Keratinocyte (primary cell): Measurements from ENCODE around the gene ATN1.
"Not testable (repeated sequence)": the region's sequence is repeated elsewhere in the genome, so short reads cannot be mapped to it uniquely, and the experiment has no call there.

Experiments
- CTCF ChIP-seq, 3 experiments: IDR thresholded peaks in 1 of 3; conservative IDR thresholded peaks in 1 of 3; optimal IDR thresholded peaks in 1 of 3; 2 replicates in 2 of 3; 3 replicates in 1 of 3; pipeline versions ENCODE3 to v1.5.1; 2011; ENCODE audit warnings: low read length in 3 of 3, mild to moderate bottlenecking in 3 of 3, moderate library complexity in 2 of 3, control low read depth in 1 of 3, inconsistent platforms in 1 of 3; ENCODE audit not compliant: insufficient read depth in 2 of 3; ENCODE audit errors: extremely low read depth in 1 of 3
- EZH2 ChIP-seq: IDR thresholded peaks from one replicate; pipeline ENCODE4 v1.6.1; 2012; ENCODE audit warnings: inconsistent platforms, mild to moderate bottlenecking, low read length, moderate library complexity

GRCh38 chr12:6892683-6893082 lies 35.1 kb upstream of the ATN1 start:
- TF ChIP-seq CTCF (optimal IDR thresholded peaks at IDR 0.05 in 1 of 3, IDR thresholded peaks at IDR 0.05 in 1 of 3, conservative IDR thresholded peaks at IDR 0.05 in 1 of 3; ENCODE audit: extremely low read depth in 1 of 3, insufficient read depth in 2 of 3, low read length in 3 of 3); EZH2: not testable (repeated sequence)
